ENCODE results near the gene GLI3. TPM values are rescaled to one million over a fixed set of nuclear protein-coding genes. Genes with fewer than 3 reads are reported as not detected.

The GLI3 gene
- polyA plus RNA-seq, 2 of the 4 experiments (the other 2 are of a cell fraction) = 0.09 TPM; not detected in 1

DNA sequence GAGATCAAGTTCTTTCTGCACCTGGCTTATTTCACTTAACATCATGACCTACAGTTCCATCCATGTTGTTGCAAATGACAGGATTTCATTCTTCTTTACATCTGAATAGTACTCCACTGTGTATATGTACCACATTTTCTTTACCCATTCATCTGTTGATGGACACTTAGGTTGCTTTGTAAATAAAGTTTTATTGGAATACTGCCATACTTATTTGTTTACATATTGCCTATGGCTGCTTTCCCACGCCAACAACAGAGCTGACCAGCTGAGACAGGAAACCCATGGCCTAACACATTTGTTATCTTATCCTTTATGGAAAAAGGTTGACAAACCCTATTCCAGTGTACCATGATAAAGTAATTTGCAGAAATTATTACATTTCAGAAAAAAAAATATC is 153.7 kb downstream of the GLI3 start:
- no peak for DNase-seq (ENCODE audit: low read depth in 1 of 2, low spot score in 1 of 2)
- Histone ChIP-seq H3K9me3 (no peaks in the 10 kb centered on the region), H3K4me3 (no peak overlapping the region), H3K4me2 (no peak overlapping the region), H3K4me1 (no peaks in the 10 kb centered on the region), H3K27ac (no peak overlapping the region)
- ATAC-seq = no peak
- POLR2A ChIA-PET = no interaction called here
- TF ChIP-seq MYC (IDR thresholded peaks at IDR 0.05; ENCODE audit: borderline replicate concordance, low read length) = no peak
- no peak for TF ChIP-seq NPAS2 (CRISPR knock-in tag; IDR thresholded peaks at IDR 0.05; ENCODE audit: borderline replicate concordance)
- no peak for TF ChIP-seq HDAC2 (IDR thresholded peaks at IDR 0.05)
- TF ChIP-seq RARB (CRISPR knock-in tag; IDR thresholded peaks at IDR 0.05) = no peak
- TF ChIP-seq EHF (CRISPR knock-in tag; IDR thresholded peaks at IDR 0.05) = no peak
- no peak for TF ChIP-seq TFCP2L1 (CRISPR knock-in tag; IDR thresholded peaks at IDR 0.05)
- TF ChIP-seq, protein P1, sequence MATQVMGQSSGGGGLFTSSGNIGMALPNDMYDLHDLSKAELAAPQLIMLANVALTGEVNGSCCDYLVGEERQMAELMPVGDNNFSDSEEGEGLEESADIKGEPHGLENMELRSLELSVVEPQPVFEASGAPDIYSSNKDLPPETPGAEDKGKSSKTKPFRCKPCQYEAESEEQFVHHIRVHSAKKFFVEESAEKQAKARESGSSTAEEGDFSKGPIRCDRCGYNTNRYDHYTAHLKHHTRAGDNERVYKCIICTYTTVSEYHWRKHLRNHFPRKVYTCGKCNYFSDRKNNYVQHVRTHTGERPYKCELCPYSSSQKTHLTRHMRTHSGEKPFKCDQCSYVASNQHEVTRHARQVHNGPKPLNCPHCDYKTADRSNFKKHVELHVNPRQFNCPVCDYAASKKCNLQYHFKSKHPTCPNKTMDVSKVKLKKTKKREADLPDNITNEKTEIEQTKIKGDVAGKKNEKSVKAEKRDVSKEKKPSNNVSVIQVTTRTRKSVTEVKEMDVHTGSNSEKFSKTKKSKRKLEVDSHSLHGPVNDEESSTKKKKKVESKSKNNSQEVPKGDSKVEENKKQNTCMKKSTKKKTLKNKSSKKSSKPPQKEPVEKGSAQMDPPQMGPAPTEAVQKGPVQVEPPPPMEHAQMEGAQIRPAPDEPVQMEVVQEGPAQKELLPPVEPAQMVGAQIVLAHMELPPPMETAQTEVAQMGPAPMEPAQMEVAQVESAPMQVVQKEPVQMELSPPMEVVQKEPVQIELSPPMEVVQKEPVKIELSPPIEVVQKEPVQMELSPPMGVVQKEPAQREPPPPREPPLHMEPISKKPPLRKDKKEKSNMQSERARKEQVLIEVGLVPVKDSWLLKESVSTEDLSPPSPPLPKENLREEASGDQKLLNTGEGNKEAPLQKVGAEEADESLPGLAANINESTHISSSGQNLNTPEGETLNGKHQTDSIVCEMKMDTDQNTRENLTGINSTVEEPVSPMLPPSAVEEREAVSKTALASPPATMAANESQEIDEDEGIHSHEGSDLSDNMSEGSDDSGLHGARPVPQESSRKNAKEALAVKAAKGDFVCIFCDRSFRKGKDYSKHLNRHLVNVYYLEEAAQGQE (IDR thresholded peaks at IDR 0.05) = no peak
- no peak for TF ChIP-seq CBX8 (IDR thresholded peaks at IDR 0.05)
- TF ChIP-seq, protein P2, sequence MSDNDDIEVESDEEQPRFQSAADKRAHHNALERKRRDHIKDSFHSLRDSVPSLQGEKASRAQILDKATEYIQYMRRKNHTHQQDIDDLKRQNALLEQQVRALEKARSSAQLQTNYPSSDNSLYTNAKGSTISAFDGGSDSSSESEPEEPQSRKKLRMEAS (IDR thresholded peaks at IDR 0.05) = no peak
- TF ChIP-seq, protein P3, sequence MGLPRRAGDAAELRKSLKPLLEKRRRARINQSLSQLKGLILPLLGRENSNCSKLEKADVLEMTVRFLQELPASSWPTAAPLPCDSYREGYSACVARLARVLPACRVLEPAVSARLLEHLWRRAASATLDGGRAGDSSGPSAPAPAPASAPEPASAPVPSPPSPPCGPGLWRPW (IDR thresholded peaks at IDR 0.05) = no peak
- TF ChIP-seq CBX2 (IDR thresholded peaks at IDR 0.05; ENCODE audit: borderline replicate concordance, low read depth) = no peak
- TF ChIP-seq JUNB (IDR thresholded peaks at IDR 0.05) = no peak
- TF ChIP-seq NFE2L2 (conservative IDR thresholded peaks at IDR 0.05; ENCODE audit: low read length) = no peak
- TF ChIP-seq POLR2A (IDR thresholded peaks at IDR 0.05; ENCODE audit: low read length) = no peak
- no peak for TF ChIP-seq MAZ (IDR thresholded peaks at IDR 0.05; ENCODE audit: borderline replicate concordance, low read depth, low read length)
- no peak for TF ChIP-seq FOSL2 (IDR thresholded peaks at IDR 0.05)
- no peak for TF ChIP-seq FOSL2 (CRISPR knock-in tag; IDR thresholded peaks at IDR 0.05)
- CTCF ChIA-PET = no interaction called here
- 9% methylated on average over 1 of the region's 1 CpG for WGBS (ENCODE audit: missing lambda C conversion rate)
- FAIRE-seq = no peak

DNA sequence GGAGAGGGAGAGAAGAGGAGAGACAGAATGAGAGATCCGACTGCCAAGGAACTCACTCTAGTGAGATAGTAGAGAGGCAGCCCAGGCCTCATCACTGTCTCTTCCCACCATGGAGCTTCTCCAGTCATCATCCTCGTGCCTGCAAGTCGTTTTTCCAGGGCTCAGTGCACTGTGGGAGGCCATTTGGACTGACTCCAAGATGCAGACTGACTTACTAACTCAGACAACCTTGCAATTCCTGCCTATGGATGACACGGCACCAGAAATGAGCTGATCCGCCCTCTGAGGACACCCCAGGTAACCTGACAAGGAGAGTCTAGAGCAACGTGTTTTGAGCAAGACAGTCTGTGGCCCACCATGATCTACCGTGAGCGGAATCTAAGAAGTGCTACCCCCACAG is 154.9 kb downstream of the GLI3 start:
- WGBS (ENCODE audit: missing lambda C conversion rate) = 33% methylated on average over 8 of the region's 8 CpGs
- no peak for FAIRE-seq
- H3K4me2 ChIP-seq = no peak overlapping the region

More for the DNA sequence above, 154.9 kb downstream of the GLI3 start:
- ChIA-PET CTCF (interaction anchor here (1.0 to 1.2 kb wide), 2 partner anchors 20 to 142 kb away, joined by 3 read pairs; no protein-coding TSS in a partner anchor), POLR2A (no interaction called here)
- ATAC-seq = no peak
- TF ChIP-seq HOXB13 (CRISPR knock-in tag; IDR thresholded peaks at IDR 0.05; ENCODE audit: low read depth) = no peak
- TF ChIP-seq, protein P2 (IDR thresholded peaks at IDR 0.05) = no peak
- TF ChIP-seq, protein P4, sequence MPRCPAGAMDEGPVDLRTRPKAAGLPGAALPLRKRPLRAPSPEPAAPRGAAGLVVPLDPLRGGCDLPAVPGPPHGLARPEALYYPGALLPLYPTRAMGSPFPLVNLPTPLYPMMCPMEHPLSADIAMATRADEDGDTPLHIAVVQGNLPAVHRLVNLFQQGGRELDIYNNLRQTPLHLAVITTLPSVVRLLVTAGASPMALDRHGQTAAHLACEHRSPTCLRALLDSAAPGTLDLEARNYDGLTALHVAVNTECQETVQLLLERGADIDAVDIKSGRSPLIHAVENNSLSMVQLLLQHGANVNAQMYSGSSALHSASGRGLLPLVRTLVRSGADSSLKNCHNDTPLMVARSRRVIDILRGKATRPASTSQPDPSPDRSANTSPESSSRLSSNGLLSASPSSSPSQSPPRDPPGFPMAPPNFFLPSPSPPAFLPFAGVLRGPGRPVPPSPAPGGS (IDR thresholded peaks at IDR 0.05) = no peak
- no peak for TF ChIP-seq ZSCAN20 (CRISPR knock-in tag; IDR thresholded peaks at IDR 0.05)
- no peak for TF ChIP-seq POLR2A (IDR thresholded peaks at IDR 0.05; ENCODE audit: low read length)
- TF ChIP-seq, protein P5, sequence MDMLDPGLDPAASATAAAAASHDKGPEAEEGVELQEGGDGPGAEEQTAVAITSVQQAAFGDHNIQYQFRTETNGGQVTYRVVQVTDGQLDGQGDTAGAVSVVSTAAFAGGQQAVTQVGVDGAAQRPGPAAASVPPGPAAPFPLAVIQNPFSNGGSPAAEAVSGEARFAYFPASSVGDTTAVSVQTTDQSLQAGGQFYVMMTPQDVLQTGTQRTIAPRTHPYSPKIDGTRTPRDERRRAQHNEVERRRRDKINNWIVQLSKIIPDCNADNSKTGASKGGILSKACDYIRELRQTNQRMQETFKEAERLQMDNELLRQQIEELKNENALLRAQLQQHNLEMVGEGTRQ (IDR thresholded peaks at IDR 0.05) = no peak
- TF ChIP-seq HOXB5 (CRISPR knock-in tag; IDR thresholded peaks at IDR 0.05) = no peak
- TF ChIP-seq MAZ (IDR thresholded peaks at IDR 0.05; ENCODE audit: borderline replicate concordance, low read depth, low read length) = no peak
- TF ChIP-seq, protein P6, sequence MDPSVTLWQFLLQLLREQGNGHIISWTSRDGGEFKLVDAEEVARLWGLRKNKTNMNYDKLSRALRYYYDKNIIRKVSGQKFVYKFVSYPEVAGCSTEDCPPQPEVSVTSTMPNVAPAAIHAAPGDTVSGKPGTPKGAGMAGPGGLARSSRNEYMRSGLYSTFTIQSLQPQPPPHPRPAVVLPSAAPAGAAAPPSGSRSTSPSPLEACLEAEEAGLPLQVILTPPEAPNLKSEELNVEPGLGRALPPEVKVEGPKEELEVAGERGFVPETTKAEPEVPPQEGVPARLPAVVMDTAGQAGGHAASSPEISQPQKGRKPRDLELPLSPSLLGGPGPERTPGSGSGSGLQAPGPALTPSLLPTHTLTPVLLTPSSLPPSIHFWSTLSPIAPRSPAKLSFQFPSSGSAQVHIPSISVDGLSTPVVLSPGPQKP (IDR thresholded peaks at IDR 0.05; ENCODE audit: low read depth, low read length) = no peak
- no peak for TF ChIP-seq HDAC2 (IDR thresholded peaks at IDR 0.05)
- no peak for TF ChIP-seq JUN (IDR thresholded peaks at IDR 0.05)
- no peak for TF ChIP-seq CBX8 (IDR thresholded peaks at IDR 0.05)
- TF ChIP-seq NFE2L2 (conservative IDR thresholded peaks at IDR 0.05; ENCODE audit: low read length) = no peak
- no peak for TF ChIP-seq EP300 (IDR thresholded peaks at IDR 0.05)
- TF ChIP-seq CHD4 (IDR thresholded peaks at IDR 0.05; ENCODE audit: borderline replicate concordance) = no peak
- no peak for TF ChIP-seq ZFP36 (IDR thresholded peaks at IDR 0.05; ENCODE audit: borderline replicate concordance, partially characterized antibody)
- no peak for TF ChIP-seq CEBPB (IDR thresholded peaks at IDR 0.05)
- TF ChIP-seq EHMT2 (IDR thresholded peaks at IDR 0.05; ENCODE audit: low read depth) = no peak
- no peak overlapping the region for H3K4me3 ChIP-seq
- H3K9me3 ChIP-seq = no peaks in the 10 kb centered on the region
- H3K4me1 ChIP-seq = no peaks in the 10 kb centered on the region
- DNase-seq (ENCODE audit: low read depth in 1 of 2, low spot score in 1 of 2) = no peak
- no peak overlapping the region for H3K27ac ChIP-seq
